Kidney (tissue), 14 donors: ENCODE measurements around the gene HAPLN1. TPM values are rescaled to one million over a fixed set of nuclear protein-coding genes. Genes with fewer than 3 reads are reported as not detected.

Source experiments
- DNase-seq, 5 donors: peaks; one replicate each; pipeline ENCODE4 v3.0.0-alpha.2; 2013 to 2020
- FAIRE-seq: peaks from 2 replicates; lab custom pipeline; 2012; peaks lifted over from hg19 to GRCh38; lab: Jason Lieb, UNC
- H3K27ac ChIP-seq, 2 donors: one replicate each; pipeline ENCODE4 v1.7.0; 2013; ENCODE audit warnings: low read depth in 2 of 2, low read length in 2 of 2, inconsistent platforms in 1 of 2
- H3K27me3 ChIP-seq: one replicate; pipeline ENCODE4 v1.7.1; 2013; ENCODE audit warnings: low read length, inconsistent platforms; ENCODE audit not compliant: control insufficient read depth, insufficient read depth
- H3K36me3 ChIP-seq, 3 donors: one replicate each; pipeline versions ENCODE4 v1.7.0 to v1.7.1; 2013; ENCODE audit warnings: low read length in 3 of 3, control low read depth in 1 of 3, inconsistent platforms in 1 of 3; ENCODE audit not compliant: insufficient read depth in 3 of 3, control insufficient read depth in 2 of 3
- H3K4me1 ChIP-seq, 3 donors: one replicate each; pipeline versions ENCODE4 v1.7.0 to v1.7.1; 2013; ENCODE audit warnings: low read length in 3 of 3, inconsistent platforms in 1 of 3, low read depth in 1 of 3; ENCODE audit not compliant: control insufficient read depth in 2 of 3, insufficient read depth in 2 of 3
- H3K4me3 ChIP-seq, 3 donors: one replicate each; pipeline versions ENCODE4 v1.7.0 to v1.8.1; 2013; ENCODE audit warnings: low read length in 3 of 3, control low read depth in 1 of 3, inconsistent platforms in 1 of 3
- H3K9ac ChIP-seq, 3 donors: one replicate each; pipeline versions ENCODE4 v1.7.0 to v1.7.1; 2013; ENCODE audit warnings: low read length in 3 of 3, control low read depth in 1 of 3, inconsistent platforms in 1 of 3
- H3K9me3 ChIP-seq, 3 donors: one replicate each; pipeline versions ENCODE4 v1.7.0 to v1.7.1; 2013; ENCODE audit warnings: low read length in 3 of 3, control low read depth in 1 of 3, inconsistent platforms in 1 of 3; ENCODE audit not compliant: control insufficient read depth in 2 of 3, insufficient read depth in 1 of 3
- CTCF ChIP-seq: IDR thresholded peaks from 3 replicates; pipeline ENCODE4 v1.5.1; 2012; ENCODE audit warnings: mild to moderate bottlenecking, moderate library complexity, borderline replicate concordance; ENCODE audit not compliant: insufficient read depth; ENCODE audit errors: extremely low read depth
- intact Hi-C: fragments of 100-400 bp; cut with DNase I; formaldehyde crosslinking; loops from one replicate; pipeline ENCODE4 v1.11.1; 2022
- polyA plus RNA-seq: library from polyadenylated mRNA; stranded (reverse); fragments of 350-450 nt; fragmentation: Illumina TruSeq; extraction: RNeasy Lipid Tissue Mini Kit (QIAGEN cat#74804); gene quantifications from one replicate; pipeline ENCODE4 v1.2.3, GENCODE V29; 2014; ENCODE audit warnings: low read depth, low replicate concordance; ENCODE audit not compliant: insufficient read depth
- total RNA-seq: library from RNA; stranded (reverse); fragmentation: NEBNext Ultra II Directional; extraction: Animal tissue kit (Norgen Biotek cat#: 25700); gene quantifications from one replicate; pipeline ENCODE4 v1.2.1, GENCODE V29; 2021
- donor health status: control.
- donor health status: control.
- donor health status: control.
- donor health status: control.
- donor health status: control.
- donor health status: DM: yes; HTN: yes; CAD: no.
- donor health status: Normal renal cell carcinoma (clear cell type).

HAPLN1 gene
- total and polyA plus RNA-seq, 2 donors from 2014 or later, result 0.06 to 0.19 TPM

DNA sequence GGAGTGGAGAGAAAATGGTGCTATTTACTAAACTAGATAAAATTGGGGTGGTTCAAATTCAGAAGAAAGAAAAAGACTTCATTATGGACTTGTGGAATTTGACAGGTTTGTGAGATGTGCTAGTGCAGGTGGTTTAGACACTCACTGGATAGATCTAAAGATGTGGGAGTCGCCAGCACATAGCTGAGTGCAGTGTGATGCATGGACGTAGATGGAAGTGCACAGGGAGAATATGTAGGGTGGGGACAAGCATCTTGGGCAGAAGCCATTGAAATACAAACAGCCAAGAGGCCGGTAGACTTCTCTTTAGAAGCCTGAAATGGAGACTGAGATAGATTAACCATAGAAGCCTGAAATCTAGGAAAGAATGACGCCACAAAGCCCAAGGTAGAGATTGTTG lies 10.7 kb downstream of the HAPLN1 start:
- H3K36me3 ChIP-seq, result no peaks in the 10 kb centered on the region
- no peak overlapping the region for H3K27ac ChIP-seq
- intact Hi-C loops, result no loop called here
- peaks cover 0 to 3% (median 2%) of the 10 kb centered on the region in 3 donors for H3K9me3 ChIP-seq
- no peak for DNase-seq
- no peaks in the 10 kb centered on the region for H3K27me3 ChIP-seq
- TF ChIP-seq CTCF, result no peak
- H3K9ac ChIP-seq, result no peak overlapping the region
- FAIRE-seq, result no peak
- no peak overlapping the region for H3K4me3 ChIP-seq
- H3K4me1 ChIP-seq, result no peaks in the 10 kb centered on the region

DNA sequence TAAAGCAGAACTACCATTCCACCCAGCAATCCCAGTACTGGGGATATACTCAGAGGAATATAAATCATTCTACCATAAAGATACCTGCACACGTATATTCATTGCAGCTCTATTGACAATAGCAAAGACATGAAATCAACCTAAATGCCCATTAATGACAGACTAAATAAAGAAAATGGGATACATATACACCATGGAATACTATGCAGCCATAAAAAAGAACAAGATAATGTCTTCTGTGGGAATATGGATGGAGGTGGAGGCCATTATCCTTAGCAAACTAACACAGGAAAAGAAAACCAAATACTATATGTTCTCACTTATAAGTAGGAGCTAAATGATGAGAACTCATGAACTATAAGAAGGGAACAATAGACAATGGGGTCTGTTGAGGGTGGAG lies 12.5 kb downstream of the HAPLN1 start:
- Histone ChIP-seq H3K27ac (no peak overlapping the region), H3K9ac (no peak overlapping the region), H3K4me1 (no peaks in the 10 kb centered on the region), H3K4me3 (no peak overlapping the region), H3K9me3 (peaks cover 0 to 7% (median 2%) of the 10 kb centered on the region in 3 donors), H3K27me3 (no peaks in the 10 kb centered on the region), H3K36me3 (no peaks in the 10 kb centered on the region)
- DNase-seq (no peak), FAIRE-seq (no peak)
- TF ChIP-seq CTCF, result no peak
- intact Hi-C loops, result no loop called here

DNA sequence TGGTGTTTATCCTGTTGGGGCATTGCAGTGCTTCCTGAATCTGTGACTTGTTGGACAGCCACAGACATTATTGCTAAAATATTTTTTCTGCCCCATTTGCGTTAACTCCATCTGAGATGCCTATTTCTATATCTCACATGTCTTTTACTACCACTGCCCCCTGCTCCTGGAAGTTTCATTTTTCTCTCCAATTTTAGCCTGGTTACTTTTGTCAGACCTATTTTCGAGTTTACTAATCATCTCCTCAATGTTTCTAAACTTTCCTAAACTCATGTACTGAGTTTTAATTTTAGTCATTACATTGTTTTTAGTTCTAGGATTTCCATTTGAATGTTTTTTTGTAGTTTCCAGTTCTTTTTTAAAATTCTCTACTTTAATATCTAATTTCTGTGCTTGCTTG lies 17.6 kb downstream of the HAPLN1 start:
- Histone ChIP-seq H3K9ac (no peak overlapping the region), H3K27me3 (no peaks in the 10 kb centered on the region), H3K36me3 (no peaks in the 10 kb centered on the region), H3K4me1 (no peaks in the 10 kb centered on the region), H3K4me3 (no peak overlapping the region), H3K9me3 (peaks cover 0 to 7% (median 2%) of the 10 kb centered on the region in 3 donors), H3K27ac (no peak overlapping the region)
- FAIRE-seq (no peak), DNase-seq (no peak)
- no peak for TF ChIP-seq CTCF
- intact Hi-C loops, result no loop called here

DNA sequence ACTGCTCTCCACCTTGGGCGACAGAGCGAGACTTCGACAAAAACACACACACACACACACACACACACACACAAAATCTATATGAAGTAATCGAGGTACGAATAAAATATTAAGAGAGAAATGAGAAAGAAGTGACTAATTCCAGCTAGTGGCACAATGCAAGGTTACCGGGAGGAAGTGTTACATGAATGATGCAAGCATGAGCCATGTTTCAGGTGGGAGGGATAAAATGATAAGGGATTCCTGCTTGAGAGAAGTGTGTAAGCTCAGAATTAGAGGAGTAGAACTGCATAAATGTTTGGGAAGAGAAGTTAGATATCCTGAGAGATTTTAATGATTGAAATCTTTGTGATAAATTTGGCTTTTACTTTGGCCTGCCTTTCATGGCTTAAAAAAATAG lies 18.8 kb downstream of the HAPLN1 start:
- Histone ChIP-seq H3K9me3 (peaks cover 0 to 7% (median 2%) of the 10 kb centered on the region in 3 donors), H3K36me3 (no peaks in the 10 kb centered on the region), H3K9ac (no peak overlapping the region), H3K27ac (no peak overlapping the region), H3K27me3 (no peaks in the 10 kb centered on the region), H3K4me3 (no peak overlapping the region), H3K4me1 (no peaks in the 10 kb centered on the region)
- DNase-seq (no peak), FAIRE-seq (no peak)
- no peak for TF ChIP-seq CTCF
- intact Hi-C loops, result no loop called here
